Hepatocyte (in vitro differentiated cells): ENCODE measurements around the gene MOB2.

Experiments used
- EZH2 ChIP-seq: fragments of 200-600 bp; sonication (generic); IDR thresholded peaks from 2 replicates; pipeline ENCODE4 v1.6.1; 2016; ENCODE audit warnings: antibody characterized with exemption, mild to moderate bottlenecking, borderline replicate concordance
- TF ChIP-seq, protein P1 (sequence below): fragments of 200-600 bp; sonication (generic); IDR thresholded peaks from 2 replicates; pipeline ENCODE4 v1.5.1; 2016; ENCODE audit warnings: antibody characterized with exemption, mild to moderate bottlenecking; ENCODE audit not compliant: poor library complexity

DNA sequence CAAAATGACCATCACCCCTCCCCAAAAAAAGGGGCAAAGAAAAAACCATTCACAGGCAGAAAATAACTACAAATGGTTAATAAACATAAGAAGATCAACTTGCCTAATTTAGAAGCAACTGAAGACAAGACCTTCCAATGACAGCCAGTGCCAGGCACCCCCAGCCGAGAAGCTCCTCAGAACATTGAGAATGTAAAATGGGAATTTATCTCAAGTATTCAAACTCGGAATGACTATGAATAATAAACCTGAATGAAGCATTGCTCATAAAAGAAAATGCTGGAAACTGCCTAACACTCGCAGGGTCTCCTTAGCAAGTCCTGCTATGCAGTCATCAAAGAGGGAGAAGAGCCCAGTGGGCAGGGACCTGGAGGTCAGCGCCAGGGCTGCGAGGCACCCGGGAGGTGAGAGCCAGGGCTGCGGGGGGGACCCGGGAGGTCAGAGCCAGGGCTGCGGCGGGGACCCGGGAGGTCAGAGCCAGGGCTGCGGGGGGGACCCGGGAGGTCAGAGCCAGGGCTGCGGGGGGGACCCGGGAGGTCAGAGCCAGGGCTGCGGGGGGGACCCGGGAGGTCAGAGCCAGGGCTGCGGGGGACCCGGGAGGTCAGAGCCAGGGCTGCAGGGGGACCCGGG lies 23.2 kb upstream of the MOB2 start:
- TF ChIP-seq, protein P1, sequence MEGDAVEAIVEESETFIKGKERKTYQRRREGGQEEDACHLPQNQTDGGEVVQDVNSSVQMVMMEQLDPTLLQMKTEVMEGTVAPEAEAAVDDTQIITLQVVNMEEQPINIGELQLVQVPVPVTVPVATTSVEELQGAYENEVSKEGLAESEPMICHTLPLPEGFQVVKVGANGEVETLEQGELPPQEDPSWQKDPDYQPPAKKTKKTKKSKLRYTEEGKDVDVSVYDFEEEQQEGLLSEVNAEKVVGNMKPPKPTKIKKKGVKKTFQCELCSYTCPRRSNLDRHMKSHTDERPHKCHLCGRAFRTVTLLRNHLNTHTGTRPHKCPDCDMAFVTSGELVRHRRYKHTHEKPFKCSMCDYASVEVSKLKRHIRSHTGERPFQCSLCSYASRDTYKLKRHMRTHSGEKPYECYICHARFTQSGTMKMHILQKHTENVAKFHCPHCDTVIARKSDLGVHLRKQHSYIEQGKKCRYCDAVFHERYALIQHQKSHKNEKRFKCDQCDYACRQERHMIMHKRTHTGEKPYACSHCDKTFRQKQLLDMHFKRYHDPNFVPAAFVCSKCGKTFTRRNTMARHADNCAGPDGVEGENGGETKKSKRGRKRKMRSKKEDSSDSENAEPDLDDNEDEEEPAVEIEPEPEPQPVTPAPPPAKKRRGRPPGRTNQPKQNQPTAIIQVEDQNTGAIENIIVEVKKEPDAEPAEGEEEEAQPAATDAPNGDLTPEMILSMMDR = no peak
- TF ChIP-seq EZH2 = no peak
